Upper lobe of left lung (tissue), 6 donors: ENCODE measurements around the gene C11orf91. TPM values are rescaled to one million over a fixed set of nuclear protein-coding genes. Genes with fewer than 3 reads are reported as not detected.
A peak's percentile ranks its signal among the peaks of the same experiment; 100 is the strongest.

Source experiments
- ATAC-seq, 2 donors: fragments of 200-7000 bp; cut with Tn5 transposase; one replicate each; pipeline ENCODE4 v1.9.1; 2022; ENCODE audit warnings: mild to moderate bottlenecking in 2 of 2, moderate library complexity in 2 of 2; ENCODE audit not compliant: low FRiP score in 2 of 2
- DNase-seq, 2 donors: peaks; one replicate each; pipeline ENCODE4 v3.0.0-alpha.2; 2019 to 2020
- H3K27ac ChIP-seq, 4 donors: fragments of 200-600 bp; sonication (generic); one replicate each; pipeline ENCODE4 v1.5.1; 2016 to 2019
- H3K27me3 ChIP-seq, 4 donors: fragments of 200-600 bp; sonication (generic); one replicate each; pipeline ENCODE4 v1.5.1; 2017 to 2019
- H3K36me3 ChIP-seq, 4 donors: fragments of 200-600 bp; sonication (generic); one replicate each; pipeline ENCODE4 v1.5.1; 2016 to 2019
- H3K4me1 ChIP-seq, 4 donors: fragments of 200-600 bp; sonication (generic); one replicate each; pipeline ENCODE4 v1.5.1; 2018 to 2019
- H3K4me3 ChIP-seq, 4 donors: fragments of 200-600 bp; sonication (generic); one replicate each; pipeline ENCODE4 v1.5.1; 2017 to 2019; ENCODE audit warnings: mild to moderate bottlenecking in 2 of 4, moderate library complexity in 1 of 4
- H3K9me3 ChIP-seq, 4 donors: fragments of 200-600 bp; sonication (generic); one replicate each; pipeline ENCODE4 v1.5.1; 2018 to 2019
- CTCF ChIP-seq, 6 experiments: fragments of 450-650 bp in 4 of 6; fragments of 200-600 bp in 2 of 6; sonication (generic) in 2 of 6; IDR thresholded peaks; one replicate each; pipeline ENCODE4 v1.5.1; 2016 to 2019; ENCODE audit warnings: antibody characterized with exemption in 6 of 6
- EP300 ChIP-seq, 4 donors: sonication (generic); formaldehyde crosslinking; IDR thresholded peaks; one replicate each; pipeline ENCODE4 v1.5.1; 2017; ENCODE audit warnings: antibody characterized with exemption in 4 of 4, control low read depth in 2 of 4
- POLR2A ChIP-seq, 4 donors: fragments of 450-650 bp; IDR thresholded peaks; one replicate each; pipeline ENCODE4 v1.5.1; 2016 to 2017; ENCODE audit warnings: antibody characterized with exemption in 4 of 4, mild to moderate bottlenecking in 2 of 4
- POLR2AphosphoS5 ChIP-seq, 2 donors: sonication (generic); formaldehyde crosslinking; IDR thresholded peaks; one replicate each; pipeline ENCODE4 v1.5.1; 2017; ENCODE audit warnings: antibody characterized with exemption in 2 of 2
- WGBS, 2 donors: methylation state at CpG; one replicate each; pipeline ENCODE4 v1.1.5; 2017 to 2018; 5-methylcytosine and 5-hydroxymethylcytosine counted together
- total RNA-seq, 6 donors: library from RNA; depleted of rRNA in 4 of 6; stranded (reverse); fragments of >200 nt in 4 of 6; gene quantifications; one replicate each; pipeline versions ENCODE4 v1.1.0 to v1.2.1, GENCODE V29; 2016 to 2021
- donor health status: DM: no; HTN: no; CAD: no; lungs with moderate emphysema.
- donor health status: DM: no; HTN: yes; CAD: no; lungs with severe emphysema.

Gene C11orf91
- total RNA-seq, 6 donors from 2014 or later = 0.77 to 1.3 TPM; not detected in 4

DNA sequence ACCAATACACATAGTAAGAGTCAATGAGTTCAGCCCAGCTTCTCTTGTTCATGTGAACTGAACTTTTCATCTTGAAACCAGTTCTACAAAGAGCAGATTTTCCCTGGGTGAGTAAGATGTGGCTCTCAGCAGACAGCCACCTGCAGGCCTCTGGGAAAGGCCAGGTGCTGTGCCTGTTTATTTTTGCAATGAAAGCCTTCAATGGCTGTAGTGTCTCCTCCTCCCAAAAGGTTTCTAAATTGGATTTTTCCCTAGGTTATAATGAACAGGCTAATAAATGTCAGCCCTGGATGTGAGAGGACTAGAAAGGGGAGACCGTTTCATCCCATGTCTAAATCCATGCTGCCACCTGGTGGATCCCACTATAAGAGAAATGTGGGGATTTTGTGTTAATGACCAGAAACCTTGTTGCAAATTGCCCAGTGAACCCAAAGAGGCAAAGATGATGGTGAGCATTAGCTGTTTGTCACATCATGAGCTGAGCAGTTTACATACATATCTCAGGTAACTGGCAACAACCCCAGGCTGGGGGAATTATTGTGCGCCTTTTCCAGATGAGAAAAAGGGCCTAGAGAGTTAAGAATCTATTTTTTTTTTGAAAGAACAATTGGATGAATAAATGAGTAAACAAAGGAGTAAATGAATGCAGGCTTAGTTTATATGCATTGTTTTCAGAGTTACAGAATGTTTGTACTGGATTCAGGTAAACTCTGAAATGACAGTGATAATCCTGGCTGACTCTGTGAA lies 12.7 kb downstream of the C11orf91 start:
- Histone ChIP-seq H3K27ac (peak overlapping the region in 1 of 4 donors; percentile 89), H3K4me1 (peaks cover 33 to 38% (median 34%) of the 10 kb centered on the region in 4 donors), H3K4me3 (no peak overlapping the region), H3K36me3 (no peaks in the 10 kb centered on the region), H3K9me3 (no peaks in the 10 kb centered on the region), H3K27me3 (no peaks in the 10 kb centered on the region)
- no peak for DNase-seq
- TF ChIP-seq POLR2A (IDR thresholded peaks at IDR 0.05) = no peak
- peak; percentile 32 to 65 (median 52) for TF ChIP-seq CTCF (IDR thresholded peaks at IDR 0.05)
- 58 to 59% methylated on average over 2 of the region's 2 CpGs for WGBS, 2 donors
- ATAC-seq = no peak

DNA sequence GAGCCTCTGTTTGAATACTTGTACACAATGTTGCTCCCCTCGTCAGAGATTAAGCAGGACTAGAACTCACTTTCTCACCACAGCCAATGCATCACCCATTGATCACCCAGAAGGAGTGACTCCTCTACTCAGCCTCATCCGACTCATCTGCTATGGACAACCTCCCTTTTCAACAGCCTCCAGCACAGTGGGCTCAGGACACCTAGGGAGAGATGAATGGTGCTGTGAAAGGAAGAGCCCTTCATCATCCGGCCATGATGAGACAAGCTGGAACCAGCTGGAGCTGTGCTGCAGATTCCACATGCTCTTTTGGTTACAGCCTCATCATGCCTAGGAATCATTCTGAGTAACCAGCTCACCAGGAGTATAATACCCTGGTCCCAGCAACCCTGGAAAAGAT lies 15.5 kb downstream of the C11orf91 start:
- ATAC-seq (no peak), DNase-seq (peak in 1 of 2 donors; percentile 3)
- no peak overlapping the region for H3K27ac ChIP-seq
- H3K4me1 ChIP-seq = peaks cover 9 to 15% (median 11%) of the 10 kb centered on the region in 4 donors
- no peak overlapping the region for H3K4me3 ChIP-seq
- H3K9me3 ChIP-seq = no peaks in the 10 kb centered on the region
- TF ChIP-seq EP300 (IDR thresholded peaks at IDR 0.05) (no peak), POLR2A (IDR thresholded peaks at IDR 0.05) (no peak), CTCF (IDR thresholded peaks at IDR 0.05) (no peak), POLR2AphosphoS5 (IDR thresholded peaks at IDR 0.05) (no peak)
- WGBS, 2 donors = 71 to 87% methylated on average over 3 of the region's 3 CpGs
- no peaks in the 10 kb centered on the region for H3K36me3 ChIP-seq
- H3K27me3 ChIP-seq = no peaks in the 10 kb centered on the region

- Histone ChIP-seq H3K27ac (no peak overlapping the region), H3K9me3 (no peaks in the 10 kb centered on the region), H3K36me3 (no peaks in the 10 kb centered on the region), H3K4me1 (peaks cover under 1 to 6% (median 3%) of the 10 kb centered on the region in 4 donors), H3K27me3 (no peaks in the 10 kb centered on the region), H3K4me3 (no peak overlapping the region)
- 74 to 81% methylated on average over 5 of the region's 5 CpGs for WGBS, 2 donors
- TF ChIP-seq EP300 (IDR thresholded peaks at IDR 0.05) (no peak), POLR2AphosphoS5 (IDR thresholded peaks at IDR 0.05) (no peak), POLR2A (IDR thresholded peaks at IDR 0.05) (no peak), CTCF (IDR thresholded peaks at IDR 0.05) (no peak)
- ATAC-seq (no peak), DNase-seq (no peak)
Measured at GRCh38 chr11:33684003-33684706, 16.5 kb downstream of the C11orf91 start.

DNA sequence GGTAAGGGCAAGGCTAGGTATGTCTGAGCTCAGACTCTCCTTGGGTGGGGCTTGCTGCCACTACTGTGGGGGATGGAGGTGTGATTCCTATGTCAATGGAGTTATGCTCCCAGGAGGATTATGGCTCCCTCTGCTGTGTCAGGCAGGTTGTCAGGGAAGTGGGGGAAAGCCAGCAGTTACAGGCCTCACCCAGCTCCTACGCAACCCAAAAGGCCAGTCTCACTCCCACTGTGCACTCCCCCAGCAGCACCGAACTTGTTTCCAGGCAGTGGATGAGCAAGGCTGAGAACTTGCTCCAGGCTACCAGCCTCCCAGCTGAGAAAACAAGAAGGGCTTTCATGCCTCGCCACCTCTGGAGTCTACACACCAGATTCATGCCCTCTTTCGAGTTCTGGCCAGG lies 18.2 kb downstream of the C11orf91 start:
- Histone ChIP-seq H3K4me1 (no peaks in the 10 kb centered on the region), H3K27me3 (no peaks in the 10 kb centered on the region), H3K27ac (no peak overlapping the region), H3K4me3 (no peak overlapping the region), H3K36me3 (no peaks in the 10 kb centered on the region), H3K9me3 (peaks cover 0 to 7% (median 0%) of the 10 kb centered on the region in 4 donors)
- TF ChIP-seq CTCF (IDR thresholded peaks at IDR 0.05) (no peak), POLR2A (IDR thresholded peaks at IDR 0.05) (no peak), EP300 (IDR thresholded peaks at IDR 0.05) (no peak), POLR2AphosphoS5 (IDR thresholded peaks at IDR 0.05) (no peak)
- no peak for ATAC-seq
- peak in 1 of 2 donors; percentile 10 for DNase-seq
- 83 to 87% methylated on average over 4 of the region's 4 CpGs for WGBS, 2 donors
